ENCODE data around the gene IMMP2L.

IMMP2L gene

GRCh38 chr7:111043561-111043960, 518.7 kb downstream of the IMMP2L start:
- no peak for DNase-seq

- no peak for DNase-seq
Measured at GRCh38 chr7:111042842-111043241, 519.5 kb downstream of the IMMP2L start.

DNA sequence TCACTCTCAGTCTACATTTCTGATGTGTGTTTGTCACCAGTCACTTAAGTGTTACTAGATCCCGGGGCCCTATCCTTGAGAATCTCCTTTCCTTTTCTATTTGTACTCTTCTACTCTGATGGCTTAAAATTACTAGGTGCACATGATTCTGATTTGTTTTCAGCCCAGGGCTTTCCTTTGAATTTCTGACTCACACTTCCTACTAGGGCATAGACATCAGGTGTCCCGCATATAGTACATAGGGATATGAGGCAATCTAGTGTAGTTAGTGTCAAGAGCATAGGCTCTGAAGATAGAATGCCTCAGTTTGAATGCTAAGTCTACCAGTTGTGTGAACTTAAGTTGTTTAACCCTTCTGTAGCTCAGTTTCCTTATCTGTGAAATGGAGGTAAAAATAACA, 520.7 kb downstream of the IMMP2L start:
- DNase-seq = no peak

GRCh38 chr7:111038185-111038584, 524.1 kb downstream of the IMMP2L start:
- DNase-seq = no peak

DNA sequence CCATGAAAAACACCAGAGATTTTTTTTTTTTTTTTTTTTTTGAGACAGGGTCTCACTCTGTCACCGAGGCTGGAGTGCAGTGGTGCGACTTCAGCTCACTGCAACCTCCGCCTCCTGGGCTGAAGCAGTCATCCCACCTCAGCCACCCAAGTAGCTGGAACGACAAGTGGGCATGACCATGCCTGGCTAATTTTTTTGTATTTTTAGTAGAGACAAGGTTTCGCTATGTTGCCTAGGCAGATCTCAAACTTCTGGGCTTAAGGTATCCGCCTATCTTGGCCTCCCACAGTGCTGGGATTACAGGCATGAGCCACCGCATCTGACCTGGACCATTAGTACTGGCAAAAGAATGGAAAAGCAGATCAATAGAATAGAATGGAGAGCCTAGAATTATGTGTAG, 530.4 kb downstream of the IMMP2L start:
- DNase-seq = no peak

- DNase-seq = no peak
Measured at GRCh38 chr7:111030336-111030735, 532.0 kb downstream of the IMMP2L start.

- peak in 1 of 58 donors; percentile 21 for DNase-seq
Measured at GRCh38 chr7:111029574-111030251, 532.6 kb downstream of the IMMP2L start.

DNA sequence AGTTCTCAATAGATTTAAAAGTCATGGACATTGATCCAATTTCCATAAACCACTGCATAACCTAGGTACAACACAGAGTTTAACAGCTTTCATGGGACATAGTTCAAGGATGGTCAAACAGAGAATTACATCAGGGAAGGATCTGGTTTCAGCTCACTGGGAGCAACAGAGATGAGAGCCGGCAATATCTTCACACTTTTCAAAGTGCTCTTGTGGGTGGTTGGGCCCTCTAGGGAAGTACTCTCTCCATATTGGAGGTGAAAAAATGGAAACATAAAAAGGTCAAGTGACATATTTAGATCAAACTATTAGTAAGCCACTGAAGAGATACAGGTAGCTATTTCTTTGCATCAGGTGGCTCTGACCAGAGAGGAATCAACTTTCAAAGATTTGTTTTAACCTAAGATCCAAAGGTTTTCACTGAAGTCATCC, 533.1 kb downstream of the IMMP2L start:
- DNase-seq = no peak

DNA sequence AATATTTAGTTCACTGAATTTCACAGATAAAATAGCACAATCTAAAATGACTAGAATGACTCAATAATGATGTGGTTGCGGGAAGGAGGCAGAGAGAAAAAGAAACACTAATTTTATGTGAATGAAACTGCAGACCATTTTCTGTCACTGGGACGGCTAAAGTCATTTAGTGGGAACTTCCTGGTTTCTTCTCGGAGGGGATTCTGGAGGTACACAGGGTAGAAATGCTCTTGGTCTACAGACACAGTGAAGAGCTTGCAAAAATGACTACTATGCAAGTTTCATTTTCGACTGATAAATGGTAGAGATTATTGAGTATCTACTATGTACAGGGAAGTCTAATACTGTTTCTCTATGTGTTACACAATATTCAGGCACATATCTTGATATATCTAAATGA, 534.9 kb downstream of the IMMP2L start:
- DNase-seq = no peak

- no peak for DNase-seq
Measured at GRCh38 chr7:111026806-111027205, 535.5 kb downstream of the IMMP2L start.

DNA sequence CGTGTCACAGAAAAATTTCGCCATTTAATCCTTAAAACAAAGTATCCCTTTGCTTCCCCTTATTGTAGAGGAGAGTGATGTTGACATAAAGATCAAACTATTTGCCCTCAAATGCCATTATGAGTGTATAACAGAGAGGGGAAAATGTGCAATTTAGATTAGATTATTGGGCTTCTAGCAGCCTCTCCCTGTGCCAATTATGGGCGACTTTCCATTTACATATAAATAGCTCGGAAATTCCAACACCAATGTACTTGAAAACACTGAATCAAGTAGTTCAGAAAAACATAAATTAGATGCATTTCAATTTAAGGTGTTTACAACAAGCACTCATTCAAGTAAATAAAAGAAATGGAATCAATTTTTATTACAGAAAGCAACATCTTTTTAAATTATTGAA, 535.9 kb downstream of the IMMP2L start:
- no peak for DNase-seq

DNA sequence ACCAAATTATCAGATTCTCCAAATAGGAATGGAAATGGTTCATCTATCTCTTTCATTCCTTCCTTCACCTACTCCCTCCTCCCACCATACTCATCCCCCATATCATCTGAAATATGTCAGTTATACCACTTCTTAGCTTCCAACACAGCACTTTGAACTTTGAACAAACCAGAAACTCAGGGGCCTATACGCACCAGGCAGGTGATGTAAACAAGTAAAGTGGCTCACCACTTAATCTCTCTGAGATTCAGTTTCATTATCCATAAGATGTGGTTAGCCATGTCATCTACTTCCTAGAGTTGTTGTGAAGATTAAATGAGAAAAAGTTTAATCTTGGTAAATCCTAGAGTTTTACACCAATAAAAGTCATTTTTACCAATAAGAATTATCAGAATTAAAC, 537.3 kb downstream of the IMMP2L start:
- DNase-seq = no peak

DNA sequence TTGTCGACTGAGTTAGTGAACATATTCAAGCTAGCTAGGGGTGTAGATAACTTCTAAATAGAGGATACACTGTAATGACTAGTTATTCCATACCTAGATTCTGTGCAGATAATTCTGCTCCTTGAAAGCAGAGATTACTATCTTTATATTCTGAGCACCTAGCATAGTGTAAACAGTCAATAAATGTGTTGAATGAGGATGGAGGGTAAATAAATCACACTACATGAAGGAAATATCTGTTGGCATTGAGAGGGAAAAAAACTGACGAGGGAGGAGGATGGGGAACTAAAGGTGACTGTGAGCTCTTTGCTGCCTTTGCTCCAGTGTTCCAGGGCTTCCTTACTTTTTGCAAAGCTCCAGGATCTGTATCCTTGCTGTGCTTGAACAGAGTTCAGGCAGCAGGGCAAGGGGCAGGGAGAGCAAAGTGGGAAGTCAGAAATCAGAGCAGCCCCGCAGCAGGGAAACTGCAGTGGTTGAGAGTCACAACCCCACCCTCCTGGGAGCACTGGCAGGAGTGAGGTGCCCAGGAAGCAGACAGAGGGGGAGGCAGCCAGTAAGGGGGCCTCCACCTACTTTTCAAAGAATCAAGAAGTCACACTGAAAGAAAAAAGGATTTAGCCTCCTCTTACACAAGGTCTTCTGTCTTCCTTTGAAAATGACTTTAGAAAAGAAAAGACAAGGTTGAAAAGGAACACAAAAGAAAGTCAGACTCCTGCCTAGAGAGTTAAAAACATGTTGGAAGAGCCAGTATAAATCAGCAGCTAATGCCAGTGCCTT, 543.1 kb downstream of the IMMP2L start:
- no peak for DNase-seq

DNA sequence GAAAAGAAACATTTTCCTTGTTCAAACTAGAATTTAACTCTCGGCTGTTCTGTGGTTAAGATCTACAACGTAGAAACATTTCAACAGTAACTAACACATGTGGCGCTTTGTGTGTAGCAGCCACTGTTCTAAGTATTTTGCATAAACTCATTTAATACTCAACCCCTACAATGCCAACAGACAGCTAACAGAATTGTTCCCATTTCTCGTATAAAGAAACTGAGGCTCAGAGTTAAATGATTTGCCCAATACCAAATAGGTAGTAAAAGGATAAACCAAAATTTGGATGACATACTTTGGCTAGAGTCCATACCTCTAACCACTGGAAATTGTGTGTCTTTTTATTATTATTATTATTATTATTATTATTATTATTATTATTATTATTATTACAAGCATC, 543.8 kb downstream of the IMMP2L start:
- DNase-seq = no peak

- no peak for DNase-seq
Measured at GRCh38 chr7:111014079-111014478, 548.2 kb downstream of the IMMP2L start.

- DNase-seq = peak in 1 of 58 donors; percentile 18
Measured at GRCh38 chr7:111012799-111013675, 549.3 kb downstream of the IMMP2L start.

DNA sequence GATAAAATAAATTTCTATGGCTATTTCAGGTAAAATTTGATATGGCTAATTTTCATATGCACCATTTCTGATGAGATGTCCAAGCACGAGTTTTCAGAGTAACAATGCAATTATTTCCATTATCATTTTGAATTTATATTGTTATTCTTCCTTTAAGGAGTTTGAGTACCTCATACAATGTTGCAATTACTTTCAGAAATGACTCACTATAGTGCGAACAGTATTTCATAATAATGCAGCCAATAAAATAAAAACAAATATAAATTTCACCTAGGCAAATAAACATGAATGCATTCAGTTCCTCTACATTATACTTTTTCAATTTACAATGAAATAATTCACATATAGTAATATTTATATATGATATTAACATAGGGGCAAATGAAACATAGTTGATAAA, 550.1 kb downstream of the IMMP2L start:
- no peak for DNase-seq

GRCh38 chr7:111011520-111011919, 550.8 kb downstream of the IMMP2L start:
- DNase-seq = no peak

DNA sequence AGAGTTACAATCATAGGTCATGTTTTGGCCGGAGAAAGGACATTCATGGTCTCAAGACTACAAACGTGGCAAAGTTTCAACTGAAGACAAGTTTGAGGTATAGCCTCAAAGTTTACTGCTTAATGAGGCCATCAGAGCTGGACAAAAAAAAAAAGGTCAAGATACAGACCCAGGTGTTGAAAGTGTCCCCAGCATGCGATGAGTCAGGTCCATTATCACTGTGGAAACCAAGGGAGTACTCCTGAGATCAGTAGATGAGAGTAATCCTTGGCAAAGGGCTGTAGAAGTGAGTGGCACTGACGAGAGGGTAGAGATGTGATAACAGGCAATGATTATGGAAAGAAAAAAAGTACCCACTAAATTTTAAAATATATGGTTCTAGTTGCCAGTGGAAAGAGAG, 551.5 kb downstream of the IMMP2L start:
- no peak for DNase-seq

GRCh38 chr7:111009526-111010040, 552.7 kb downstream of the IMMP2L start:
- DNase-seq = no peak

- no peak for DNase-seq
Measured at GRCh38 chr7:111006691-111007090, 555.6 kb downstream of the IMMP2L start.

GRCh38 chr7:111006040-111006439, 556.3 kb downstream of the IMMP2L start:
- DNase-seq = no peak
